PC-3 (cell line): ENCODE measurements around the gene MRPL2. TPM values are rescaled to one million over a fixed set of nuclear protein-coding genes. Genes with fewer than 3 reads are reported as not detected.
A peak's percentile ranks its signal among the peaks of the same experiment; 100 is the strongest.

ENCODE experiments used
- ATAC-seq: fragments of 200-7000 bp; cut with Tn5 transposase; 2 replicates; pipeline ENCODE4 v1.9.1; 2020; ENCODE audit warnings: mild to moderate bottlenecking, moderate library complexity
- BruUV-seq: library from RNA; stranded (reverse); fragments of 400-500 nt; replicated peaks from 2 replicates; lab custom pipeline; 2021; lab: Mats Ljungman, UMichigan
- CTCF ChIA-PET: fragments of 300-600 bp; sonication (Branson Sonifier 250); formaldehyde crosslinking; loops from one replicate; lab custom pipeline; 2022; ENCODE audit warnings: antibody characterized with exemption; lab: Charles Lee
- POLR2A ChIA-PET: fragments of 300-600 bp; sonication (Branson Sonifier 250); formaldehyde crosslinking; loops from one replicate; lab custom pipeline; 2022; ENCODE audit warnings: antibody characterized with exemption; ENCODE audit not compliant: unreplicated experiment; lab: Charles Lee
- DNase-seq: peaks from one replicate; pipeline ENCODE4 v3.0.0-alpha.2; 2015
- H2AFZ ChIP-seq: fragments of 300-600 bp; sonication (generic); 2 replicates; pipeline ENCODE4 v1.6.0; 2016; ENCODE audit warnings: antibody characterized with exemption, low read length
- H3F3A ChIP-seq: fragments of 300-600 bp; sonication (generic); one replicate; pipeline ENCODE4 v1.6.0; 2017; ENCODE audit warnings: antibody characterized with exemption, low read length, control low read depth, mild to moderate bottlenecking; ENCODE audit not compliant: unreplicated experiment
- H3K27ac ChIP-seq: fragments of 300-600 bp; sonication (generic); 2 replicates; pipeline ENCODE4 v1.5.1; 2016; ENCODE audit warnings: mild to moderate bottlenecking, low read length
- H3K27me3 ChIP-seq: fragments of 300-600 bp; sonication (generic); 2 replicates; pipeline ENCODE4 v1.6.1; 2016; ENCODE audit warnings: low read length, mixed read lengths
- H3K36me3 ChIP-seq: fragments of 300-600 bp; sonication (generic); 2 replicates; pipeline ENCODE4 v1.6.1; 2016; ENCODE audit warnings: low read depth, mixed run types, low read length, mixed read lengths
- H3K4me1 ChIP-seq: fragments of 300-600 bp; sonication (generic); 2 replicates; pipeline ENCODE4 v1.5.1; 2016; ENCODE audit warnings: low read length; ENCODE audit not compliant: insufficient read depth
- H3K4me2 ChIP-seq: fragments of 300-600 bp; sonication (generic); 2 replicates; pipeline ENCODE4 v1.6.0; 2016; ENCODE audit warnings: low read length
- H3K4me3 ChIP-seq: fragments of 300-600 bp; sonication (generic); 2 replicates; pipeline ENCODE4 v1.5.1; 2016; ENCODE audit warnings: mild to moderate bottlenecking, low read length, mixed read lengths
- H3K79me2 ChIP-seq: fragments of 300-600 bp; sonication (generic); 2 replicates; pipeline ENCODE4 v1.6.1; 2017; ENCODE audit warnings: low read length, mixed read lengths
- H3K9ac ChIP-seq: fragments of 300-600 bp; sonication (generic); 2 replicates; pipeline ENCODE4 v1.6.0; 2016; ENCODE audit warnings: mild to moderate bottlenecking, low read length
- H3K9me2 ChIP-seq: fragments of 300-600 bp; sonication (generic); replicated peaks from 2 replicates; pipeline ENCODE4 v1.6.1; 2016; ENCODE audit warnings: mixed run types, low read length, mixed read lengths
- H3K9me3 ChIP-seq: fragments of 300-600 bp; sonication (generic); 2 replicates; pipeline ENCODE4 v1.6.1; 2016; ENCODE audit warnings: low read length, mixed read lengths
- H4K20me1 ChIP-seq: fragments of 300-600 bp; sonication (generic); 2 replicates; pipeline ENCODE4 v1.6.1; 2016; ENCODE audit warnings: low read length, mixed read lengths
- CTCF ChIP-seq: fragments of 300-600 bp; sonication (generic); conservative IDR thresholded peaks from 2 replicates; pipeline ENCODE4 v1.5.1; 2017; ENCODE audit warnings: antibody characterized with exemption, low read depth, mild to moderate bottlenecking, low read length
- EZH2 ChIP-seq: fragments of 300-600 bp; sonication (generic); IDR thresholded peaks from one replicate; pipeline ENCODE4 v1.6.1; 2017; ENCODE audit warnings: antibody characterized with exemption, mild to moderate bottlenecking, low read length; ENCODE audit not compliant: unreplicated experiment
- EZH2phosphoT487 ChIP-seq: fragments of 300-600 bp; sonication (generic); IDR thresholded peaks from 2 replicates; pipeline ENCODE4 v1.6.1; 2018; ENCODE audit warnings: mild to moderate bottlenecking, antibody characterized with exemption, low read length, borderline replicate concordance
- intact Hi-C: fragments of 100-400 bp; cut with micrococcal nuclease; formaldehyde crosslinking; loops from 2 replicates; pipeline ENCODE4 v1.9.0; 2023
- total RNA-seq: library from RNA; depleted of rRNA; stranded (reverse); fragments of >200 nt; gene quantifications from 2 replicates; pipeline ENCODE4 v1.2.3, GENCODE V29; 2014

MRPL2 gene
- total RNA-seq, 1 experiment from 2014 or later = 59.8 TPM

GRCh38 chr6:43091436-43091991, 32.3 kb upstream of the MRPL2 start:
- CTCF ChIA-PET = no interaction called here
- H3K4me2 ChIP-seq = peak overlapping the region; percentile 56
- DNase-seq (no peak), ATAC-seq (no peak)
- no peak overlapping the region for H3K9ac ChIP-seq
- no peak overlapping the region for H3K4me3 ChIP-seq
- POLR2A ChIA-PET = no interaction called here
- no peak overlapping the region for H3K27ac ChIP-seq
- no TSS peak for BruUV-seq
- H3K9me3 ChIP-seq = no peaks in the 10 kb centered on the region
- peaks cover 34% of the 10 kb centered on the region for H3K4me1 ChIP-seq
- intact Hi-C loops = no loop called here
- no peak overlapping the region for H2AFZ ChIP-seq
- H3K36me3 ChIP-seq = no peaks in the 10 kb centered on the region
- no peaks in the 10 kb centered on the region for H3F3A ChIP-seq
- no peaks in the 10 kb centered on the region for H3K27me3 ChIP-seq
- TF ChIP-seq EZH2phosphoT487 (no peak), CTCF (no peak), EZH2 (no peak)
- H4K20me1 ChIP-seq = peaks cover 5% of the 10 kb centered on the region; the same call in 1 of the 2 replicates
- no peaks in the 10 kb centered on the region for H3K9me2 ChIP-seq
- H3K79me2 ChIP-seq = peaks cover 67% of the 10 kb centered on the region

- H3K9me2 ChIP-seq = no peaks in the 10 kb centered on the region
- H3F3A ChIP-seq = no peaks in the 10 kb centered on the region
- no peaks in the 10 kb centered on the region for H3K36me3 ChIP-seq
- H3K9me3 ChIP-seq = no peaks in the 10 kb centered on the region
- POLR2A ChIA-PET = interaction anchor here (0.6 to 0.7 kb wide), 2 partner anchors 69 to 77 kb away, joined by 3 read pairs; no protein-coding TSS in a partner anchor
- ATAC-seq (no peak), DNase-seq (no peak)
- 0 out of 2 replicates have a peak overlapping the region, but pooled peaks have one; percentile 29 for H3K27ac ChIP-seq
- peak overlapping the region; percentile 56 for H3K4me2 ChIP-seq
- no TSS peak for BruUV-seq
- no peak overlapping the region for H3K4me3 ChIP-seq
- H3K27me3 ChIP-seq = no peaks in the 10 kb centered on the region
- peaks cover 29% of the 10 kb centered on the region for H3K4me1 ChIP-seq
- H4K20me1 ChIP-seq = peaks cover 5% of the 10 kb centered on the region; the same call in 1 of the 2 replicates
- H3K79me2 ChIP-seq = peaks cover 68% of the 10 kb centered on the region
- H2AFZ ChIP-seq = no peak overlapping the region
- intact Hi-C loops = no loop called here
- no peak for TF ChIP-seq EZH2
- no peak for TF ChIP-seq EZH2phosphoT487
- TF ChIP-seq CTCF = no peak
- CTCF ChIA-PET = no interaction called here
- H3K9ac ChIP-seq = no peak overlapping the region
Measured at GRCh38 chr6:43091020-43091419, 31.8 kb upstream of the MRPL2 start.

GRCh38 chr6:43090559-43090956, 31.3 kb upstream of the MRPL2 start:
- CTCF ChIA-PET = no interaction called here
- H4K20me1 ChIP-seq = peaks cover 5% of the 10 kb centered on the region; the same call in 1 of the 2 replicates
- peak; percentile 96 for ATAC-seq
- no peak overlapping the region for H3K4me3 ChIP-seq
- peaks cover 24% of the 10 kb centered on the region for H3K4me1 ChIP-seq
- H3K79me2 ChIP-seq = peaks cover 66% of the 10 kb centered on the region
- no peak for TF ChIP-seq EZH2
- no peak for TF ChIP-seq CTCF
- no peak for TF ChIP-seq EZH2phosphoT487
- BruUV-seq = no TSS peak
- intact Hi-C loops = no loop called here
- DNase-seq = peak; percentile 79
- H3K27ac ChIP-seq = 0 out of 2 replicates have a peak overlapping the region, but pooled peaks have one; percentile 29
- no peaks in the 10 kb centered on the region for H3K9me2 ChIP-seq
- H3K9ac ChIP-seq = no peak overlapping the region
- POLR2A ChIA-PET = interaction anchor here (0.6 to 0.7 kb wide), 2 partner anchors 68 to 77 kb away, joined by 3 read pairs; no protein-coding TSS in a partner anchor
- H3F3A ChIP-seq = no peaks in the 10 kb centered on the region
- peak overlapping the region; percentile 56 for H3K4me2 ChIP-seq
- H3K36me3 ChIP-seq = no peaks in the 10 kb centered on the region
- no peaks in the 10 kb centered on the region for H3K9me3 ChIP-seq
- no peaks in the 10 kb centered on the region for H3K27me3 ChIP-seq
- no peak overlapping the region for H2AFZ ChIP-seq
